Heart right ventricle (tissue), 16 donors: Measurements from ENCODE around the gene TRMT11. TPM values are rescaled to one million over a fixed set of nuclear protein-coding genes. Genes with fewer than 3 reads are reported as not detected.
A peak's percentile ranks its signal among the peaks of the same experiment; 100 is the strongest.
"Not testable (repeated sequence)": the region's sequence is repeated elsewhere in the genome, so short reads cannot be mapped to it uniquely, and the experiment has no call there.

Experiments
- ATAC-seq, 8 donors: fragments of 200-7000 bp; cut with Tn5 transposase; one replicate each; pipeline ENCODE4 v1.9.1; 2020; ENCODE audit warnings: mild to moderate bottlenecking in 8 of 8, moderate library complexity in 8 of 8, moderate number of reproducible peaks in 1 of 8
- DNase-seq, 2 donors: peaks; one replicate each; pipeline ENCODE4 v3.0.0-alpha.2; 2020
- H3K27ac ChIP-seq, 10 donors: fragments of 200-600 bp; sonication (generic) in 2 of 10; one replicate each; pipeline versions ENCODE4 v1.5.0 to v1.8.0; 2020 to 2022; ENCODE audit warnings: mild to moderate bottlenecking in 3 of 10
- H3K27me3 ChIP-seq, 7 donors: fragments of 200-600 bp; one replicate each; pipeline ENCODE4 v1.8.0; 2021 to 2022; ENCODE audit warnings: mild to moderate bottlenecking in 2 of 7
- H3K36me3 ChIP-seq, 9 donors: fragments of 200-600 bp; sonication (generic) in 1 of 9; one replicate each; pipeline versions ENCODE4 v1.5.0 to v1.8.0; 2020 to 2022; ENCODE audit warnings: mild to moderate bottlenecking in 2 of 9
- H3K4me1 ChIP-seq, 9 donors: fragments of 200-600 bp; sonication (generic) in 1 of 9; one replicate each; pipeline versions ENCODE4 v1.5.0 to v1.8.0; 2020 to 2022; ENCODE audit warnings: mild to moderate bottlenecking in 4 of 9
- H3K4me3 ChIP-seq, 10 donors: fragments of 200-600 bp; sonication (generic) in 2 of 10; one replicate each; pipeline versions ENCODE4 v1.5.0 to v1.8.0; 2020 to 2022; ENCODE audit warnings: mild to moderate bottlenecking in 7 of 10, moderate library complexity in 2 of 10
- H3K9me3 ChIP-seq, 11 donors: fragments of 200-600 bp in 10 of 11; sonication (generic) in 2 of 11; one replicate each; pipeline versions ENCODE4 v1.5.0 to v1.8.0; 2013 to 2022; ENCODE audit warnings: mild to moderate bottlenecking in 2 of 11, control low read depth in 1 of 11, moderate library complexity in 1 of 11
- CTCF ChIP-seq, 9 donors: fragments of 200-600 bp; sonication (generic) in 2 of 9; IDR thresholded peaks; one replicate each; pipeline versions ENCODE4 v1.5.0 to v1.8.0; 2021 to 2022; ENCODE audit warnings: antibody characterized with exemption in 9 of 9, mild to moderate bottlenecking in 5 of 9, moderate library complexity in 1 of 9
- WGBS, 2 donors: extraction: QIAGEN DNeasy Blood & Tissue Kit; methylation state at CpG; one replicate each; pipeline ENCODE4 v1.1.7; 2013; ENCODE audit warnings: inconsistent platforms in 1 of 2; 5-methylcytosine and 5-hydroxymethylcytosine counted together
- intact Hi-C, 10 donors: fragments of 100-400 bp; cut with DNase I; formaldehyde crosslinking; loops; one replicate each; pipeline versions ENCODE4 v1.11.1 to v1.14.2; 2022
- polyA plus RNA-seq, 2 donors: library from polyadenylated mRNA; stranded (reverse); fragments of 200-250 nt; gene quantifications; one replicate each; pipeline ENCODE4 v1.2.3, GENCODE V29; 2013
- total RNA-seq, 10 donors: library from RNA; stranded (reverse); fragmentation: NEBNext Ultra II Directional in 3 of 10; extraction: Animal tissue kit (Norgen Biotek cat#: 25700) in 3 of 10; gene quantifications; one replicate each; pipeline versions ENCODE4 v1.2.1 to v1.2.4, GENCODE V29; 2021 to 2023
- donor health status: Arrhythmogenic right ventricular cardiomyopathy.
- donor health status: ischemic (EF 13 %, LVEDD 7.1; RV severe dilation, severe dysfunction).
- donor health status: healthy with polysubstance abuse.
- donor health status: DM: no; HTN: yes; CAD: no.
- donor health status: DM: no; HTN: no; CAD: no.
- donor health status: ischemic (EF 25% LVEDD 6.9; RV normal size, moderate dysfunction).
- donor health status: ischemic (EF 25% LVEDD 5.7; RV mildly dilated, moderate dysfunction).
- donor health status: healthy.
- donor health status: DM: yes; HTN: yes; CAD: no.
- donor health status: Ischemic cardiomyopathy.
- donor health status: ischemic (EF 35%, LVEDD 5.7; RV mildly dilated, moderate dysfunction).
- donor health status: nonischemic (EF 11% LVEDD 7.7; RV severe dilation, severe dysfunction).
- donor health status: DM: yes; HTN: yes; CAD: no.
- donor health status: PGD.
- donor health status: ischemic (EF 29% LVEDD 5.4; RV normal size, mild dysfunction).
- donor health status: nonischemic (EF 23%, LVEDD 6.1; RV moderate dilation, normal function).

Gene TRMT11
- total and polyA plus RNA-seq, 12 donors: 7.2 to 15.8 (median 11.0) TPM

- WGBS, 2 donors: 85 to 90% methylated on average over 2 of the region's 2 CpGs
- intact Hi-C loops: loop anchor here in 3 of 10 donors (5.0 kb wide), 3 partner anchors 111 to 661 kb away; no protein-coding TSS in a partner anchor
These were observed 17.8 kb upstream of the TRMT11 start for GRCh38 chr6:125968493-125968892.

GRCh38 chr6:125970760-125971159 is 15.6 kb upstream of the TRMT11 start:
- no peak for ATAC-seq
- TF ChIP-seq CTCF (IDR thresholded peaks at IDR 0.05): no peak
- intact Hi-C loops: loop anchor here in 7 of 10 donors (5.0 to 10.0 kb wide), 5 partner anchors 63 to 658 kb away; no protein-coding TSS in a partner anchor
- WGBS, 2 donors: 0 to 64% methylated on average over 2 of the region's 2 CpGs
- Histone ChIP-seq H3K4me1 (no peaks in the 10 kb centered on the region), H3K27ac (no peak overlapping the region), H3K27me3 (no peaks in the 10 kb centered on the region), H3K9me3 (no peaks in the 10 kb centered on the region), H3K4me3 (no peak overlapping the region), H3K36me3 (peaks cover 0 to 66% (median 7%) of the 10 kb centered on the region in 9 donors)
- DNase-seq: no peak

More at GRCh38 chr6:125968493-125968892, 17.8 kb upstream of the TRMT11 start:
- DNase-seq: no peak
- Histone ChIP-seq H3K27ac (no peak overlapping the region), H3K27me3 (no peaks in the 10 kb centered on the region), H3K9me3 (no peaks in the 10 kb centered on the region), H3K36me3 (peaks cover 0 to 48% (median 7%) of the 10 kb centered on the region in 9 donors), H3K4me3 (no peak overlapping the region), H3K4me1 (peaks cover 0 to 4% (median 0%) of the 10 kb centered on the region in 9 donors)
- no peak for TF ChIP-seq CTCF (IDR thresholded peaks at IDR 0.05)
- no peak for ATAC-seq

- not testable (repeated sequence) for H3K4me1 ChIP-seq, H3K27me3 ChIP-seq, H3K27ac ChIP-seq, H3K9me3 ChIP-seq, DNase-seq, H3K4me3 ChIP-seq, ATAC-seq
- 98 to 100% methylated on average over 1 of the region's 1 CpG for WGBS, 2 donors
- intact Hi-C loops: loop anchor here in 7 of 10 donors (2.0 to 10.0 kb wide), 6 partner anchors 65 to 660 kb away; no protein-coding TSS in a partner anchor
- peaks cover 0 to 75% (median 7%) of the 10 kb centered on the region in 9 donors for H3K36me3 ChIP-seq
These were observed 13.9 kb upstream of the TRMT11 start for GRCh38 chr6:125972478-125972877.

GRCh38 chr6:125974214-125974866 is 12.0 kb upstream of the TRMT11 start:
- no peak overlapping the region for H3K4me3 ChIP-seq
- peaks cover 0 to 72% (median 7%) of the 10 kb centered on the region in 9 donors for H3K36me3 ChIP-seq
- no peak for DNase-seq
- TF ChIP-seq CTCF (IDR thresholded peaks at IDR 0.05): peak in 8 of 9 donors; percentile 29 to 74 (median 62)
- intact Hi-C loops: loop anchor here in 7 of 10 donors (5.0 to 10.0 kb wide), 5 partner anchors 67 to 662 kb away; no protein-coding TSS in a partner anchor
- H3K27ac ChIP-seq: no peak overlapping the region
- 39 to 44% methylated on average over 5 of the region's 5 CpGs for WGBS, 2 donors
- H3K4me1 ChIP-seq: no peaks in the 10 kb centered on the region
- ATAC-seq: peak in 3 of 8 donors; percentile 47 to 67 (median 51)
- H3K9me3 ChIP-seq: no peaks in the 10 kb centered on the region
- H3K27me3 ChIP-seq: no peaks in the 10 kb centered on the region

- Histone ChIP-seq H3K9me3 (no peaks in the 10 kb centered on the region), H3K36me3 (peaks cover 0 to 61% (median 7%) of the 10 kb centered on the region in 9 donors), H3K4me1 (no peaks in the 10 kb centered on the region), H3K27ac (no peak overlapping the region), H3K4me3 (no peak overlapping the region), H3K27me3 (no peaks in the 10 kb centered on the region)
- ATAC-seq (no peak), DNase-seq (no peak)
- TF ChIP-seq CTCF (IDR thresholded peaks at IDR 0.05): no peak
- WGBS, 2 donors: 92 to 93% methylated on average over 3 of the region's 3 CpGs
- intact Hi-C loops: loop anchor here in 3 of 10 donors (5.0 to 10.0 kb wide), 2 partner anchors 664 to 672 kb away; no protein-coding TSS in a partner anchor
These were observed 7.2 kb upstream of the TRMT11 start for GRCh38 chr6:125979101-125979500.
